GM03348 (cell line): ENCODE measurements around the gene FAM50B.
A peak's percentile ranks its signal among the peaks of the same experiment; 100 is the strongest.
"Not testable (repeated sequence)": the region's sequence is repeated elsewhere in the genome, so short reads cannot be mapped to it uniquely, and the experiment has no call there.

Source experiments
- DNase-seq: peaks from one replicate; pipeline ENCODE4 v3.0.0; 2012; ENCODE audit warnings: low spot score

Gene FAM50B

GRCh38 chr6:3847521-3847920, 1.7 kb upstream of the FAM50B start:
- DNase-seq, result no peak

GRCh38 chr6:3848380-3848779, 793 bp upstream of the FAM50B start:
- peak; percentile 49 for DNase-seq

- no peak for DNase-seq
Observed at GRCh38 chr6:3849681-3850450, 693 bp downstream of the FAM50B start.

GRCh38 chr6:3850451-3851203, 1.5 kb downstream of the FAM50B start:
- DNase-seq, result no peak

- no peak for DNase-seq
Observed at GRCh38 chr6:3851839-3852238, 2.7 kb downstream of the FAM50B start.

GRCh38 chr6:3852391-3852790, 3.2 kb downstream of the FAM50B start:
- DNase-seq, result no peak

GRCh38 chr6:3855866-3856265, 6.7 kb downstream of the FAM50B start:
- no peak for DNase-seq

- no peak for DNase-seq
Observed at GRCh38 chr6:3856576-3856975, 7.4 kb downstream of the FAM50B start.

GRCh38 chr6:3857468-3858456, 8.6 kb downstream of the FAM50B start:
- no peak for DNase-seq

- no peak for DNase-seq
Observed at GRCh38 chr6:3859878-3860552, 10.8 kb downstream of the FAM50B start.

GRCh38 chr6:3861424-3861823, 12.3 kb downstream of the FAM50B start:
- DNase-seq, result no peak

GRCh38 chr6:3862038-3862437, 12.9 kb downstream of the FAM50B start:
- DNase-seq, result no peak

- DNase-seq, result not testable (repeated sequence)
Observed at GRCh38 chr6:3863322-3863721, 14.1 kb downstream of the FAM50B start.

- DNase-seq, result no peak
Observed at GRCh38 chr6:3865463-3865862, 16.3 kb downstream of the FAM50B start.

GRCh38 chr6:3867641-3868502, 18.7 kb downstream of the FAM50B start:
- peak; percentile 38 for DNase-seq

GRCh38 chr6:3868544-3868943, 19.4 kb downstream of the FAM50B start:
- DNase-seq, result peak; percentile 58

GRCh38 chr6:3869284-3869631, 20.1 kb downstream of the FAM50B start:
- DNase-seq, result no peak

- DNase-seq, result no peak
Observed at GRCh38 chr6:3869632-3870527, 20.7 kb downstream of the FAM50B start.

- DNase-seq, result no peak
Observed at GRCh38 chr6:3870528-3870925, 21.4 kb downstream of the FAM50B start.

- no peak for DNase-seq
Observed at GRCh38 chr6:3871515-3871914, 22.3 kb downstream of the FAM50B start.
